Heart left ventricle (tissue), 13 donors: ENCODE data around the gene OR2F1.

Source experiments
- POLR2A ChIP-seq, 2 donors: fragments of 450-650 bp; IDR thresholded peaks; one replicate each; pipeline ENCODE4 v1.6.1; 2017; ENCODE audit warnings: antibody characterized with exemption in 2 of 2, mild to moderate bottlenecking in 2 of 2, moderate library complexity in 2 of 2
- TF ChIP-seq, protein P1 (sequence below), 12 donors: fragments of 200-600 bp; sonication (generic) in 4 of 12; IDR thresholded peaks; one replicate each; pipeline versions ENCODE4 v1.5.0 to v1.8.0; 2018 to 2022; ENCODE audit warnings: antibody characterized with exemption in 12 of 12, mild to moderate bottlenecking in 5 of 12
- donor health status: ischemic (EF 13 %, LVEDD 7.1; RV severe dilation, severe dysfunction).
- donor health status: DM: no; HTN: yes; CAD: no.
- donor health status: DM: no; HTN: no; CAD: no.
- donor health status: ischemic (EF 25% LVEDD 6.9; RV normal size, moderate dysfunction).
- donor health status: ischemic (EF 25% LVEDD 5.7; RV mildly dilated, moderate dysfunction).
- donor health status: ischemic (EF 35%, LVEDD 5.7; RV mildly dilated, moderate dysfunction).
- donor health status: nonischemic (EF 11% LVEDD 7.7; RV severe dilation, severe dysfunction).
- donor health status: DM: yes; HTN: yes; CAD: no.
- donor health status: PGD.
- donor health status: ischemic (EF 29% LVEDD 5.4; RV normal size, mild dysfunction).
- donor health status: nonischemic (EF 23%, LVEDD 6.1; RV moderate dilation, normal function).

GRCh38 chr7:143983960-143984359 is 29.3 kb downstream of the OR2F1 start:
- TF ChIP-seq POLR2A (IDR thresholded peaks at IDR 0.05) = no peak
- TF ChIP-seq, protein P1, sequence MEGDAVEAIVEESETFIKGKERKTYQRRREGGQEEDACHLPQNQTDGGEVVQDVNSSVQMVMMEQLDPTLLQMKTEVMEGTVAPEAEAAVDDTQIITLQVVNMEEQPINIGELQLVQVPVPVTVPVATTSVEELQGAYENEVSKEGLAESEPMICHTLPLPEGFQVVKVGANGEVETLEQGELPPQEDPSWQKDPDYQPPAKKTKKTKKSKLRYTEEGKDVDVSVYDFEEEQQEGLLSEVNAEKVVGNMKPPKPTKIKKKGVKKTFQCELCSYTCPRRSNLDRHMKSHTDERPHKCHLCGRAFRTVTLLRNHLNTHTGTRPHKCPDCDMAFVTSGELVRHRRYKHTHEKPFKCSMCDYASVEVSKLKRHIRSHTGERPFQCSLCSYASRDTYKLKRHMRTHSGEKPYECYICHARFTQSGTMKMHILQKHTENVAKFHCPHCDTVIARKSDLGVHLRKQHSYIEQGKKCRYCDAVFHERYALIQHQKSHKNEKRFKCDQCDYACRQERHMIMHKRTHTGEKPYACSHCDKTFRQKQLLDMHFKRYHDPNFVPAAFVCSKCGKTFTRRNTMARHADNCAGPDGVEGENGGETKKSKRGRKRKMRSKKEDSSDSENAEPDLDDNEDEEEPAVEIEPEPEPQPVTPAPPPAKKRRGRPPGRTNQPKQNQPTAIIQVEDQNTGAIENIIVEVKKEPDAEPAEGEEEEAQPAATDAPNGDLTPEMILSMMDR (IDR thresholded peaks at IDR 0.05) = no peak
